H1 (cell line): ENCODE data around the gene CRYGB.
"Not testable (repeated sequence)": the region's sequence is repeated elsewhere in the genome, so short reads cannot be mapped to it uniquely, and the experiment has no call there.

ENCODE experiments used
- CTCF ChIP-seq, 3 experiments: IDR thresholded peaks; 1 replicate in 2 of 3; 2 replicates in 1 of 3; pipeline versions ENCODE4 v1.5.1 to v1.6.1; 2011; ENCODE audit warnings: low read length in 3 of 3, mild to moderate bottlenecking in 3 of 3, inconsistent platforms in 2 of 3, low read depth in 1 of 3, moderate library complexity in 1 of 3; ENCODE audit not compliant: insufficient read depth in 1 of 3; ENCODE audit errors: control extremely low read depth in 1 of 3
- NRF1 ChIP-seq: IDR thresholded peaks from 2 replicates; pipeline ENCODE4 v1.6.1; 2011; ENCODE audit warnings: mild to moderate bottlenecking, low read depth, low read length, improper control_type of control experiment
- YY1 ChIP-seq: IDR thresholded peaks from 2 replicates; pipeline ENCODE4 v1.6.1; 2011; ENCODE audit warnings: low read depth, mild to moderate bottlenecking, low read length

- TF ChIP-seq YY1; CTCF (IDR thresholded peaks at IDR 0.05; ENCODE audit: control extremely low read depth in 1 of 3, insufficient read depth in 1 of 3, low read depth in 1 of 3, low read length in 3 of 3); NRF1: not testable (repeated sequence)
Observed at GRCh38 chr2:208098701-208099100, 47.3 kb downstream of the CRYGB start.
